ENCODE measurements around the gene RPRML.
A peak's percentile ranks its signal among the peaks of the same experiment; 100 is the strongest.
"Not testable (repeated sequence)": the region's sequence is repeated elsewhere in the genome, so short reads cannot be mapped to it uniquely, and the experiment has no call there.

The RPRML gene

DNA sequence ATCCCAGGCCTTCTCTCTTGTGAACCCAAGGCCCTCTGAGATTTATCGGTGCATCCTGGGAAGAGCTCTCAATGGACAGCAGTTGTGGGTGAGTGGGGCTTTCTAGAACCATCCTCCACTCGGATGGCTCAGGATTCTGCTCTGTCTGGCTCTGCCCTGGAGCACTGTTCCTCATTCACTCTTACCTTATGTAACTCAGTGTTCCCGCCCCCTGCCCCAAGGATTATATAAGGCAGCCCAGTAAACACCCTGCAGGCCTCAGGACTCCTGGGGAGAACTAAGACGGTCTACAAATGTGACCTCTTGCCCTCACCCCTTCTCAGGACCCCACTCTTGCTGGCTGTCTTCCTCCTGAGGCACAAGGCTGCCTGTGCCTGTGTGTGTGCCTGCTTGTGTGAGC, 3.8 kb downstream of the RPRML start:
- no peak for DNase-seq

DNA sequence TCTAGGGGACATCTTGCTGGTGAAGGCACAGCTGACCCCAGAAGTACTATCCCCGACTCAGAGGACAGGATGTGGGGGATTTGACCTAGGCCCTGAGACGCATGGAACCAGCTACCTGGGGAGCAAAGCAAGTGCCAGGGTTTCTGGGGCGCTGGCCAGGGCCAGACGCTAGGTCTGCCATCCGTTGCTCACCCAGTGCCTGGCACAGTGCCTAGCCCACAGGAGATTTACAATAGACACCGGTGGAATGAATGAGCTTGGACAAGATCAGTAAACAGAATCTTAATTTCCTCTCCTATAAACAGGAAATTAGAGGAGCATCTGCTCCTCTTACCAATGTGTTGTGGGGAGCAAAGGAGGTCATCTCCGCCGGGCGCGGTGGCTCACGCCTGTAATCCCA, 5.0 kb downstream of the RPRML start:
- no peak for DNase-seq

DNA sequence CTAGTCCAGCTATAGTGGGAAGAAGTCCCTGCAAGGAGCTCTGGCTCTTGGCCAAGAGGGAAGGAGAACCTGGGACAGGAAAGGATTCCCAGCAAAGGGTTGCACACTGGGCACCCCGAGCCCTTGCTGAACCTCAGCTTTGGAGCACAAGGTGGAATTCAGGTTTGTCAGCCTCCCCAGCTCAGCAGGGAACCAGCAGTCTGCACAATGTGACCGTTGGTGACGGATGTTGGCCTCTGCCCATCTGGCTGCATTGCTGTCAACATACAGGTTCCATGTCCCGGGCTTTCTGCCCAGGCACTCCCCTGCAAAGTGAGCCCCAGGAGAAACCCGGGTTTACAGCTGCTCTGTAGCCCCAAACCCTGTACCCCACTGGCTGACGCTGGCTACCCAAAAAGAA, 6.7 kb downstream of the RPRML start:
- DNase-seq, result no peak

DNA sequence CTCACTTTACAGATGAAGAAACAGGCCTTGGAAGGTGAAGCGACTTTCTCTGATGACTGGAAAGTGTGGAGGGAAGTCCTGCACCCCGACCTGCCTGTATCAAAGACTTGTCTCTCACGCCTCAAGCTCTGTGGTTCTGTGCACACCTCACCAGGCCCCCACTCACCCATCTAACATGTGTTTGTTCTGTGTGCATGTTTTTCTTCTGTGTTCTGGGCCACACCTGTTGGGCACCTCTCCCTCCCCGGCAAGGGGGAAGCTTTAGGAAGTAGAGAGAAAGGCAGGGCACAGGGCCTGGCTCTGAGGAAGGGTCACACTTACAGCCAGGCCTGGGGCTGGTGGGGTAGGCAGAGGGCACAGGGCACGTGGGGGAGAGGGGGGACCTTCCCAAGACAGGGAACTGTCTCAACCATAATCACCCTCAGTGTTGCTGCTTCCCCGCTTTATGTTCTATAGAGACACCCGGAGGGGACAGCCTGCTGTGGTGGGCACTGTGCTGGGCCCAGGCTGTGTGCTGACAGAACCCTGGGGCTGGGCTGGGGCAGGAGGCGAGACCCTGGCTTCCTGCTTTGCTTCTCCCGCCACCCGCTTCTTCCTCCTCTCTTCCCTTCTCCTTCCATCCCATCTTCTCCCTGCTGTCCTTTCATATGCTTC, 7.3 kb downstream of the RPRML start:
- DNase-seq, result no peak

DNA sequence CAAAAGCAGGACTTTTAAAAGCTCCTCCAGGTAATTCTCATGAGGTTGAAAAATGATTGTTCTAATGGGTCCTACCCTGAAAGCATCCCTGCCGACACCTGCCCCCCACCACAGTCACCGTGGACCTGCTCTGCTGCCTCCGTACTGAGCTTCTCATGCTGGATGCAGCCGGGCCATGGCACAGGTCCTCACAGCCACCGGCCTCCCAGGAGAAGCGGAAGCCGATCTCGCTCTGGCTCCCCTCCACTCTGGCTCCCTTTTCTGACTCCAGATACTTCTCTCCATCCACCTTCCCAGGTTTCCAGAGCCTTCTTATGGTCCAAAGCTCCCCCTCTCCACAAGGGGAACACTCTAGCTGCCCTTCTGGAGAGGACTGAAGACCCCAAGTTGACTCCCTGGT, 10.2 kb downstream of the RPRML start:
- no peak for DNase-seq

DNA sequence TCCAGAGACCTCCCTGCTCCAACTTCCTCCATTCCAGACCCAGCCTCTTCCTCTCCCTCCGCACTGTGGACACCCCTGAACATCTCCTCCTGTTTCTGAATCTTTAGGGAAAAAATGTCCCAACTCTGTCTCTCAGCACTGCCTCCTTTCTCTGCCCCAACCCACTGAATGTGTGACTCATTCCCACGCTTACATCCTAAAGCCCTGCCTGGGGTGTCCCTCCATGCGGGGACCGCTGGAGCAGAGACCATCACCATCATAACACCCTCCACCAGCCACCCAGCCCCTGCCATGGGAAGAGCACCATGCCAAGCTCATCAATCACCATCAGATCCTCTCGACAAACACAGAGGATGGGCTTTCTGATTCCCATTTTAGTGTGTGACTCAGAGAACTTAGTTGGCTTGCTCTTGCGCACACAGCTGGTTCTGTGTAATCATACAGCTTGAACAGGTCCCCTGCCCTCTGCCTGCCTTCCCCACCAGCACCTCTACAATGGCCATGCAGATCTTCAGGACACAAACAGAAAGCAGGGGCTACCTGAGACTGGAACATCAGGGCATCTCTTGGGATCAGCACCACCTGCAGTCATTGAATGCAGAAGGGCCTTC, 10.7 kb downstream of the RPRML start:
- DNase-seq, result no peak

DNA sequence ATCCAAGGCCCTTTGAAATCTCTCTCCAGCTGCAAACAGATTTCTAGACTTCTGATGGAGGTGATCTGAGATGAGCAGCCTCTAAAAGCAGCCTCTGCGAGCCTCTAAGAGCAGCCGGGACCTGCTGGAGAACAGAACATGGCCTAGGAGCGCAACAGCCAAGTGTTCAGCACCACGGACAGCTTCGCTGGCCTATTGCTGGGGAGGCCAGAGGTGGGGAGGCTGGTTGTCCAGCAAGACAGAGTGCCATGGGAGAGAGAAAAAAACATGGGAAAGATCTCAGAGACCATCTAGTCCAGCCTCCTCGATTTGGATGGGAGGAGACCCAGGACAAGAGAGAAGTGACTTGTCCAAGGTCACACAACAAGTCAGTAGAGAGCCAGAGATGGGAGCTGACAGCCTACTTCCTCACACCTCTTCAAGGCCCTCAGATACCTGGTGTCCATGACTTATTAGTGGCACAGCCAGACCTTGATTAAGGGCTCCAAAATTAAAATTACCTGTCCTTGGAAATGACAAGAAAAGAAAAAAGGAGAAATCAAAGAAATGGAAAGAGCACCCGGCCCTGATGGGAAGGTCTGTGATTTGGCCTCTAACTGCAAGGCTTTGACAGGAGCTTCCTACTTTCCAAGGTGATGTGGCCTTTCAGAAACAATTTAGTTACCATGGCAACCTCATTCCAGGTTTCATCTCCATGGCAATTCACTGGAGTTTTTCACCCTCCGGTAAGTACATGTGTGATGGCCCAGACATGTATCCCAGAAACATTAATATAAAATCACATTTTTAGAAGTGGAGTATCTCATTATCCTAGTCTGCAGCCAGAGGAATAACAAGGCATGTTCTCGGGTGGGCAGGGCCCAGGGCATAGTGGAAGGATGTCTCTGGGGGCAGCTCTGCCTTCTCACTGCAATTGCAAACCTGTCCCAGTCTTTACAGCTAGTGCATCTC, 14.5 kb downstream of the RPRML start:
- no peak for DNase-seq

DNA sequence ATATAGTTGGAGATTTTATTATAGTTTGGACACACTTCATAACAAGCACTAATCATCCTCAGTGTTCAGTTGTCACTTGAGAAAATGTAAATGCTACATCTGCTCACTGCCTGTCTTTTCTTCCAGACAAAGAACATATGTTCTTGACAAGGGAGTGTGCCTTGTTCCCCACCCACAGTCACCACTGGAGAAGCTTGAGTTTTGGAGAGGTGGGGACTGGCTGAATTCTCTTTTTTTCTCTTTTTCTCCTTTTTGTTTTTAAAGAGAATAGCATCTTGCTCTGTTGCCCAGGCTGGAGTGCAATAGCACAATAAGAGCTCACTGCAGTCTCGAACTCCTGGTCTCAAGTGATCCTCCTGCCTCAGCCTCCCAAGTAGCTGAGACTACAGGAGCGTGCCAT, 15.5 kb downstream of the RPRML start:
- DNase-seq, result peak; percentile 33

DNA sequence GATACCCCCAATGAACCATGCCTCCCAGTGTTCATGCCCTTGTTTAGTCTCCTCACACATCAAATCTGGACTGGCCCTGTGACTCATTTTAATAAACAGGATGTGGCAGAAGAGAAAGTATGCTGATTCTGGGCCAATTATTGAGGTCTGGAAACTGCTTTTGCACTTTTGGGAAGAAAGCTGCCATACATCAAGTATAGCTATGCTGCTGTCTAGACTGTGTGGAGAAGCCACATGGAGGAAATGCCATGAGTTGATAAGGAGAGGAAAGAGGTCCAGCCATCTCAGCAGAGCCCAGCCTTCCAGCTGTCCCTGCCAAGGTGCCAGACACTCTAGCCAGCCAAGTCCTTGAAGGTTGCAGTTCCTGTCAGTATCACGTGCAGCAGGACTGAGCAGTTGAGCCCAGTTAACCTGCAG, 16.7 kb downstream of the RPRML start:
- DNase-seq, result peak; percentile 16

DNA sequence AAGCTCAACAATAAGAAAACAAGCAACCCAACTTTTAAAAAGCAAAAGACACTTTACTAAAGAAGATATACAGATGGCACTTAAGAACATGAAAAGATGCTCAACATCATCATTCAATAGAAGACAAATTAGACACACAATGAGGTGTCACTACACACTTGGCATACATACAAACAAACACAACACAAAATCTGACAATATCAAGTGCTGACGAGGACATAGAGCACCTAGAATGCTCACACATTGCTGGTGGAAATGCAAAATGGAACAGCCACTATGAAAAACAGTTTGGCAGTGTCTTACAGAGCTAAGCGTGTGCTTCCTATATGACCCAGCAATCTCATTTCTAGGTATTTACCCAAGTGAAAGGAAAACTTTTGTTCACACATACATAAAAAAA, 18.9 kb downstream of the RPRML start:
- DNase-seq, result no peak

DNA sequence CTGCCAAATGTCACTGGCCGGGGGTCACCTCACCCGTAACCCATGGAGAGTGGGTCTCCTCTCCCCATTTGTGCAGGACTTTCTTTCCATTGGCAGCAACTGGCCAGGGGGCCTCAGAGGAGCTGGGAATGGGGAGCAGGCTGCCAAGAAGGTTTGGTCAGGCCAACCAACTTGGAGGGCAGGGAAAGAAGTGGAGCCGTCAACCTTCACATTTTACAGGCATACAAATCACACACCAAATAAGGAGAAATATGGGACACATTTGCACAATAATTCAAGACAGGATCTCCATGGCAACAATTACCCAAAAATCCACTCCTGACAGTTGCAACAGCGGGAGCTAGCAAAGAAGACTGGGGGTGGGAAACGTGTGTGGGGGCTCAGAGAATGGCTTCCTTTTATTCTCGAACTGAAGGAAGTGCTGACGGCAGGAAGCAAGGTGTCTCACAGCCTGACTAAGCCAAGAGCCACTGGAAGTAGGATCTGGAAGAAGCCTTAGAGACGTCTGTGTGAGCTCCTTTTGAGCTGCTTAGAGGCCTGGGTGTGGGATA, 20.9 kb downstream of the RPRML start:
- no peak for DNase-seq

DNA sequence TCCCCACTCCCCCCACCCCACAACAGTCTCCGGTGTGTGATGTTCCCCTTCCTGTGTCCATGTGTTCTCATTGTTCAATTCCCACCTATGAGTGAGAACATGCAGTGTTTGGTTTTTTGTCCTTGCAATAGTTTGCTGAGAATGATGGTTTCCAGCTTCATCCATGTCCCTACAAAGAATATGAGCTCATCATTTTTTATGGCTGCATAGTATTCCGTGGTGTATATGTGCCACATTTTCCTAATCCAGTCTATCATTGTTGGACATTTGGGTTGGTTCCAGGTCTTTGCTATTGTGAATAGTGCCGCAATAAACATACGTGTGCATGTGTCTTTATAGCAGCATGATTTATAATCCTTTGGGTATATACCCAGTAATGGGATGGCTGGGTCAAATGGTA, 25.9 kb downstream of the RPRML start:
- DNase-seq, result not testable (repeated sequence)

DNA sequence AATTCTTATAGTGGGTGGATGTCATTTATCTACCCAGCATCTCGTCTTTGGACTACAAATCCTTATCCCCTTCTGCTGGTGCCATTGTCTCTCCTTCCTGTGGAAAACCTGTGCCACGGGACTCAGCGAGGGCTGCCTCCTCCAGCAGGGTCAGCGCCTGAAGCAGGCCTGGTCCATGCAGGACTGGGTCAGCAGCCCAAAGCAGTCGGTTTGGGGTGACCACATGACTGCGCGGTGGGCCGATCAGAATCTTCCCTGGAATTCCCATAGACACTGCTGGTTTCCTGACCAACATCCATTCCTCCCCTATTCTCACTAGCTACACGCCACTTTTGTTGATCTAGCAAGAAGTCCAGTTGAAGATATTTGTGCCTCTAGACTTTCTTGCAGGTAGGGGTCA, 26.9 kb downstream of the RPRML start:
- DNase-seq, result no peak

DNA sequence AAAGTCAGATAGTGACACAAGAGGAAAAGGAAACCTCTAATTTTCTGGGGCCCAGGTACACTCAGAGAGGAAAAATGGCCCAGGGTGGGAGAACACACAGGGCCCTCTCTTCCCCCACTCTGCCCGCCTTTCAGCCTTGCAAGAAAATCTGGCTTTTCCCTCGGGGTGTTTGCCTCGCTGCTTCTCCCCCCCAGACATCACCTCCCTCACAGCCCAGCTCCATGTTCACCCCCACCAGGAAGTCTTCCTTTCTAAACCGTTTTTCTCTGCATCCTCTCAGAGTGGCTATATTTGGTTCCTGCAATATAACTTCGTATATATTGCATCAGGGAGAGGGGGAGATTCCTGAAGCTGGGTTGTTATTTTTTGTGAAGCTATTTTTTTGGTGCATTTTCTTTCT, 27.3 kb downstream of the RPRML start:
- no peak for DNase-seq

DNA sequence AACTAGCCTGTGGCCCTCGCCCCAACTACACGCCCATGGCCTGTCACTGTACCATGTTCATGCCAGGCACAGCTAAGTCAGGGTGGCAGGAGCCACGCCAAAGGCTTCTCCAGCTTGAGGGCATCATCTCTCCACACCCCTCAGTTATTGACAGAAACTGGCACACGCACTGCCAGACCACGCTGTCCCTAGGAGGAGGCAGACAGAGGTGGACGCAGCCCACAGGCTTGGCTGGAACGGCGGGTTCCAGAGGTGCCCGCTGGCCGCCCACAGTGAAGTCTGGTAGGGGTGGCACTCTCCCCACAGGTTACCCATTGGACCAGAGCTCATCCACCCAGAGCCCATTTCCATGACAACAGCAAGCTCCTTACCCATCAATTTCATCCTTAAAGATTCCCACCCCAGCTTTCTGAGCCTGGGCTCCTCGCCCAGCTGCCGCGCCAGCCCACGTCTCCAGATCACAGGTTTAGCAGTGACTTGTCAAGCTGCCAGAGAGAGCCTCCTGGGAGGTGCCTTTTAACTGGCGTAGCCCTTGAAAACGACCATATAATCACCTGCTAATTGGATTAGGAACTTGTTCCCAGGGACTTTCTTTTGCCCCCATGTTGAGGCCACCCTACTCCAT, 27.9 kb downstream of the RPRML start:
- DNase-seq, result peak; percentile 99

DNA sequence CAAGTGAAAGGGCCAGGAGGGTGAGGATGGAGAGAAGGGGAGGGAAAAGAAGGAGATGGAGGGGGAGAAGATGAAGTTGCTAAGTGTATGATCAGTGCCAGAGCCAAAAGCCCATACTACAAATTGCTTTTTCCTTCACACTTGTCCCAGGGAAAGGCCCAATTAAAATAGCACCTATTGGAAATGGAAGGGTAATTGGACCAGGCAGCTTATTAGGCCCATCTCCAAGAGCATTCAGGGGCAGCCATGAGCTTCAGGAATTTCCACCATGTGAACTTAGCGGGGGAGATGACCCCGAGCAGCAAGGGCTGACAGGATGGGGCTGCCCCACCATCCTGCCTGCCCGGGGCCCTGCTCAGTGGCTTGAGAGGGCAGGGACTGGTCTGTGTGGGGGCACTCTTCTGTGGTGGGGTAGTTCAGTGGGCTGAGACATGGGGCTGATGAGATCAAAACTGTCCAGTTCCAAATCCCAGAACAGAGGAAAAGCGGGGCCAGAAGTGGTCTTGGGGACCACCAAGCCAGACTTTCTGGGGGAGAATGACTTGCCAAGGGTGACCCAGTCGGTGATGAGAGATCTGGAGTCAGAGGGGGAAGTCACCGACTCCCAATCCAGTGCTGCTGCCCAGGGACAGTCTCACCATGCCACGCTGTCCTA, 28.6 kb downstream of the RPRML start:
- DNase-seq, result no peak

DNA sequence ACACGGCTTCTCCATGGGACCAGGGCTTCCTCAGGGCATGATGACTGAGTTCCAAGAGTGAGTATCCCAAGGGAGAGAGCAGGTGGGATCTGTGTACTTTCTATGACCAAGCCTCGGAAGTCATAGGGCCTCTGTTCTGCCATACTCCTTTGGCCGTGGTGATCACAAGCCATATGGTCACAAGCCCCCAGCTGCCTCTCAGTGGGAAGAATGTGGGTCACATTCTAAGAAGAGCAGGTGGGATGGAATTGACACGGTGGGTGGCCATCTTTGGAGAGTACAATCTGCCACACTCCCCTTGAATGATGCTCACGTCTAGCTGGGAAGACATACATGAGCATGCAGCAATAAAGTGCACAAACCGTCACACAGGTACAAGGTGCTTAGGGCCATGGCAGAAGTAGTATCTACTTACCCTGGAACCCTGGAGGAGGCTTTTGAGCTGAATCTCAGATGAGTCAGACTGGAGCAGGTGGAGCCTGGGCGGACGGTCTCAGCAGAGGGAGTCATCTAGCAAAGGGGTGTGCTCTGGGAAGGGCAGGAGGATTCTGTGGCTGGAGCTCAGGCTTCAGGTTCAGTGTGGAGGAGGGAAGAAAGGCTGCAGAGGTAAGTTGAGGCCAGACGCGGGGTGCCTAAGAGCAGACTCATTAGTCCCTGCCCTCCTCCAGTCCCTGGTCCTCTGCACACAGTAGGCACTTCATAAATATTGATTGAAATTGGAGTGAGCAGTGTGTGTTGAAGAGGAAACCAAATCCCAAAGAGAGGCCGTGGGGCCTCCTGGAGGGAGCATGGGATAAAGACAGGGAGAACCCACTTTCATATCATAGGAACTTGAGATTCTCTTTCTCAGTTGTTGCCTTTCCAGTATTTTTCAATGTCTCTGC, 29.5 kb downstream of the RPRML start:
- DNase-seq, result peak; percentile 81

DNA sequence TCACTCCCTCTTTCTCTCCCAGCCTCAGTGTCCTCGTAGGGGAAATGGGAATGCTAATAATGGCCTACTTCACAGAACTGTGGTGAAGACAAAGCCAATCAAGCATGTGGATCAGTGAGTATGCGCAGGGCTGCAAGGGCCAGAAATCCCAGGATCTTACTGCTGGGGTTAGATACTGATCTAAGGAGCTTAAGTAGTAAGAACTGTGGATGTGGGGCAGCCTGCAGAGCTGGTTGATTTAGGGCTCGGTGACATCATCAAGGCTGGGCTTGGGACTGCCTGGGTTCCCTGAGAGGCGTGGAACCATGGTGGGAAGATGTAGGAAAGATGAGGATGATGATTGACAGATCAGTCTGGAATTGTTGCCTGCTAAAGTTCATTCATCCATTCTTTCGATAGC, 30.5 kb downstream of the RPRML start:
- no peak for DNase-seq

DNA sequence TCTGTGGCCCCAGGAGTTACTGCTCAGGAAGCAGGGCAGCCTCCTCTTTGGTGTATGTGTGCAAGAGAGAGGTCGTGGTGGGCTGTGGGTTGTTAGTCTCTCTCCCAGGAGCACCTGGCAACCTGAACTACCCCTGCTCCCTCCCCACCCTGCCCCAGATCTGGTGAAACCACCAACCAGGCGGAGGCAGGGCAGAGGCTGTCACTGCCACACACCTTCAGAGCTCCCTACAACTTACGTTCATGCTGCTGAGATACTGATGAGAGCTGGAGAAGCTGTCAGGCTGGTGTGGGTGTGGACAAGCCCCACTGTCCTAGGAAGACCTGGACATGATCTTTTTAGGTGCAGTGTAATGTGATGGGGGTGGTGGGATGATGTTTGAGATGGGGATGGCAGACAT, 31.8 kb downstream of the RPRML start:
- DNase-seq, result no peak

DNA sequence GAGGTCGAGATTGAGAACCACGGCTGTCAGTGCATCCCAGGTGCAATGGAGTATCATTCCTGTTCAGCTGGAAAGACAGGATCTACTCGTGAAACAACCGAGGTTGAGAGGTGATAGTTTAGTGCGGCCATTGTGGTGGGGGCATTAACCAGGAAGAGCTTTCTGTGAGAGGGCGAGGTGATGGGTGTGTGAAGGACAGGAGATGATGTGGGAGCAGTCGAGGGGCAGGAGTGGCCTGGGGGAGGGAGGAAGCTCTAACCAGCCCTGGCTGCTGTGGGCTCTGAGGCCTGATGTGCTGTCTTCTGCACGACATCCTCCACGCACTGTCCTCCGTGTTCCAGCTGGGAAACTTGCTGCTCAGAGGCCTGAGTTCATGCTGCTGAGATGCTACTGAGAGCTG, 34.1 kb downstream of the RPRML start:
- DNase-seq, result no peak
